Measurements from ENCODE around the gene TGFBR3.

The TGFBR3 gene

GRCh38 chr1:91797164-91797563 is 88.8 kb downstream of the TGFBR3 start:
- Histone ChIP-seq H3K27me3 (no peaks in the 10 kb centered on the region), H3K4me1 (ENCODE audit: control insufficient read depth in 1 of 2, insufficient read depth in 1 of 2, low read depth in 1 of 2, low read length in 1 of 2) (peaks cover 6 to 11% of the 10 kb centered on the region in 2 experiments), H3K27ac (no peak overlapping the region), H3K9me3 (no peaks in the 10 kb centered on the region), H3K36me3 (no peaks in the 10 kb centered on the region), H3K4me3 (ENCODE audit: low read depth in 1 of 2, low read length in 1 of 2) (no peak overlapping the region)
- TF ChIP-seq CTCF (IDR thresholded peaks at IDR 0.05) = no peak

- Histone ChIP-seq H3K27ac (no peak overlapping the region), H3K27me3 (no peaks in the 10 kb centered on the region), H3K9me3 (no peaks in the 10 kb centered on the region), H3K4me3 (ENCODE audit: low read depth in 1 of 2, low read length in 1 of 2) (no peak overlapping the region), H3K4me1 (ENCODE audit: control insufficient read depth in 1 of 2, insufficient read depth in 1 of 2, low read depth in 1 of 2, low read length in 1 of 2) (peaks cover 6 to 11% of the 10 kb centered on the region in 2 experiments), H3K36me3 (no peaks in the 10 kb centered on the region)
- no peak for TF ChIP-seq CTCF (IDR thresholded peaks at IDR 0.05)
These were observed 89.6 kb downstream of the TGFBR3 start for GRCh38 chr1:91796390-91796654.

GRCh38 chr1:91795591-91796389 is 90.2 kb downstream of the TGFBR3 start:
- H3K27me3 ChIP-seq = no peaks in the 10 kb centered on the region
- no peak for TF ChIP-seq CTCF (IDR thresholded peaks at IDR 0.05)
- no peaks in the 10 kb centered on the region for H3K9me3 ChIP-seq

GRCh38 chr1:91793877-91794276 is 92.1 kb downstream of the TGFBR3 start:
- no peak for TF ChIP-seq CTCF (IDR thresholded peaks at IDR 0.05)
- Histone ChIP-seq H3K27ac (no peak overlapping the region), H3K4me3 (ENCODE audit: low read depth in 1 of 2, low read length in 1 of 2) (no peak overlapping the region), H3K27me3 (no peaks in the 10 kb centered on the region), H3K4me1 (ENCODE audit: control insufficient read depth in 1 of 2, insufficient read depth in 1 of 2, low read depth in 1 of 2, low read length in 1 of 2) (peaks cover 6 to 11% of the 10 kb centered on the region in 2 experiments), H3K36me3 (no peaks in the 10 kb centered on the region), H3K9me3 (no peaks in the 10 kb centered on the region)

More at GRCh38 chr1:91795591-91796389, 90.2 kb downstream of the TGFBR3 start:
- Histone ChIP-seq H3K4me3 (ENCODE audit: low read depth in 1 of 2, low read length in 1 of 2) (no peak overlapping the region), H3K27ac (no peak overlapping the region), H3K36me3 (no peaks in the 10 kb centered on the region), H3K4me1 (ENCODE audit: control insufficient read depth in 1 of 2, insufficient read depth in 1 of 2, low read depth in 1 of 2, low read length in 1 of 2) (peaks cover 6 to 11% of the 10 kb centered on the region in 2 experiments)

GRCh38 chr1:91793189-91793588 is 92.8 kb downstream of the TGFBR3 start:
- H3K36me3 ChIP-seq = no peaks in the 10 kb centered on the region
- H3K9me3 ChIP-seq = no peaks in the 10 kb centered on the region
- peaks cover 2 to 5% of the 10 kb centered on the region in 2 experiments for H3K4me1 ChIP-seq (ENCODE audit: control insufficient read depth in 1 of 2, insufficient read depth in 1 of 2, low read depth in 1 of 2, low read length in 1 of 2)
- no peaks in the 10 kb centered on the region for H3K27me3 ChIP-seq
- no peak for TF ChIP-seq CTCF (IDR thresholded peaks at IDR 0.05)
- H3K27ac ChIP-seq = no peak overlapping the region
- H3K4me3 ChIP-seq (ENCODE audit: low read depth in 1 of 2, low read length in 1 of 2) = no peak overlapping the region
